HTR-8/SVneo (cell line): ENCODE results near the gene ZNF853.
A peak's percentile ranks its signal among the peaks of the same experiment; 100 is the strongest.

Source experiments
- DNase-seq: peaks from one replicate; pipeline ENCODE4 v3.0.0; 2011; ENCODE audit warnings: low spot score, mixed read lengths; ENCODE audit not compliant: insufficient read length
- FAIRE-seq: peaks from 2 replicates; lab custom pipeline; 2011; peaks lifted over from hg19 to GRCh38; lab: Jason Lieb, UNC

ZNF853 gene

DNA sequence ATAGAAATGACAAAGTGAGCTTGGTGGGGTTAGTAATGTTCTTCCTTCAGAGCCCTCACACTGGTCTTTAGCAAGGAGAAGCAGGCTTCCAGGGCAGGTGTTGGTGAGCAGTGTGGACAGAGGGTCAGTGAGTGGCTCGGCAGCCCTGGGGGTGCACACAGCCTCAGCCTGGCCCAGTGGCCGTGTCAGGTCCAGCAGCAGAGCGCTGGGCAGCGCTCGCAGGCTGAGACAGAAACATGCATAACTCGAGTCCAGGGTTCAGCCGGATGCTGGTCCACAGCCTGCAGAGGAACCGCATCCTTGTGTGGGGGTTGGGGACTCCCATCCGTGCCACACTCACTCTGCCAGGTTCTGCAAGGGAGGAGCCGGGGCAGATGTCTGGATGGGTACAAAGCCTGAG is 11.0 kb upstream of the ZNF853 start:
- no peak for DNase-seq
- no peak for FAIRE-seq

DNA sequence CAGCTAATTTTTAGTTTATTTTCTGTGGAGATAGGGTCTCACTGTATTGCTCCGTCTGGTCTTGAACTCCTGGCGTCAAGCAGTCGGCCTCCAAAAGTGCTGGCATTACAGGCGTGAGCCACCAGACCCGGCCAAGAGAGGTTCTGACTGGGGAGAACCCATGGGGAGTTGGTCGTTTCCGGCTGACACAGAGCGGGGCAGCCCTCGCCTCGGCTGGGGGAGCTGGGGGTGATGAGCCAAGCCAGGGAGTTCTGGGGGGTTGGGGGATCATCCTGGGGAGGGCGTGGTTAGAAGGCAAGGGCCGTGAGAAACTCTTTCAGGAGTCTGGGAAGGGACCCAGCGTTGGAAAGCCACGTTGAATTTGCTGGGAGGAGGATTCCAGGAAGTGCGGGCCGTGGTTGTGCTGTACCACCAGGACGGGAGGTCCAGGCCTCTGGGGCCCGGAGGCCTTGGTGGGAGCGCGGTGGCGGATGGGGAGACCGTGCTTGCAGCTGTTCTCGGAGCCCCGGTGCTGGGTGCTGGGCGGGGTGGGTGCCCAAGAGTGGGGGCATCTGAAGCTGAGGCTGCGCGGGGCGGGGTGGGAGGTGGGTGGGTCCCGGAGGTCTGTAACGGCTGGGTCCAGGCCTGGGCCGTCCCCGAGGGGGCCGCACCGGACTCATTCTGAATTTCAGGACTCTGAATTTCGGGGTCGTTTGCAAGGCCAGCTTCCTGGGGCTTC is 8.4 kb upstream of the ZNF853 start:
- no peak for FAIRE-seq
- DNase-seq: no peak

DNA sequence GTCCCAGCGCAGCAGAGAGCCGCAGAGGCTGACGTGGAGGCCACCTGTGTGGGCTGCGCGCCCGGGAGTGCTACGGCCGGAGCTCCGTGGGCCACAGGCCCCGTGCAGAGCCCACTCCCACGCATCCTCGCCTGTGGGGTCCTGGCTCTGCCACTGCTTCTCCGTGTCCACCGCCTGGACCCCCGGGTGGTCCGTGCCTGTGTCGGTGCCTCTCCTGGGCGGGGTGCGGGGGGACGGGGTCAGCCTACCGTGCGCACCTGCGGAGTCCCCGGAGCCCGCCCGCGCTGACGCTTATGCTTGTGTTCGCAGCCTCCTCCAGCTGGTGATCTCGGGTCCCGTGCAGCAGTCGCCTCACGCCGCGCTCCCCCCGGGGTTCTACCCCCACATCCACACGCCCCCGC is 7.8 kb upstream of the ZNF853 start:
- FAIRE-seq (no peak), DNase-seq (no peak)

DNA sequence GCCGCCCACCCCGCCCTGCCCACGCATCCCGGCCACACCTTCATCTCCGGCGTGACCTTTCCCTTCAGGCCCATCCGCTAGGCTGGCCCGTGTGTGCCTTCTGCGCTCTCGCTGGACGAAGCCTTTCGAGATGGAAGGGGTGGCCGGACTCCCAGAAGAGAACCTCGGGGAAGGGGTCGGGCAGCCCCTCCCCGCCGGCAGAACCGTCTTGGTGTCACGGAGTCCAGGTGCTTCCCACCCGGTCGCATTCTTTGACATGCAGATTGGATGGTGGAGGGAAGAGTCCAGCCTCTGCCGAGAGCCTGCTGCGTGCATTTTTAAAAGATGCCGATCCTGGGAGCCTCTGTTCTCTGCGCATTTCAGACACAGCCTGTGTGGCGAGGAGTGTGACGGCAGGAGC is 7.3 kb upstream of the ZNF853 start:
- DNase-seq (no peak), FAIRE-seq (no peak)

DNA sequence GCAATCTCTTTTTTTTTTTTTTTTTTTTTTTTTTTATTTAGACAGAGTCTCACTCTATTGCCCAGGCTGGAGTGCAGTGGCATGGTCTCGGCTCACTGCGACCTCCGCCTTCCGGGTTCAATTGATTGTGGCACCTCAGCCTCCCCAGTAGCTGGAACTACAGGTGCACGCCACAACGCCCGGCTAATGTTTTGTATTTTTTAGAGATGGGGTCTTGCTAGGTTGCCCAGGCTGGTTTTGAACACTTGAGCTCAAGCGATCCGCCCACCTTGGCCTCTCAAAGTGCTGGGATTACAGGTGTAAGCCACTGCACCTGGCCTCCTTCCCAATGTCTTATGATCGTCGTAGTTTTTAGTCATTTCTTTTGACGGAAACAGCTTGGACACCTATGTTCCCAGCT is 6.6 kb upstream of the ZNF853 start:
- FAIRE-seq (no peak), DNase-seq (no peak)

DNA sequence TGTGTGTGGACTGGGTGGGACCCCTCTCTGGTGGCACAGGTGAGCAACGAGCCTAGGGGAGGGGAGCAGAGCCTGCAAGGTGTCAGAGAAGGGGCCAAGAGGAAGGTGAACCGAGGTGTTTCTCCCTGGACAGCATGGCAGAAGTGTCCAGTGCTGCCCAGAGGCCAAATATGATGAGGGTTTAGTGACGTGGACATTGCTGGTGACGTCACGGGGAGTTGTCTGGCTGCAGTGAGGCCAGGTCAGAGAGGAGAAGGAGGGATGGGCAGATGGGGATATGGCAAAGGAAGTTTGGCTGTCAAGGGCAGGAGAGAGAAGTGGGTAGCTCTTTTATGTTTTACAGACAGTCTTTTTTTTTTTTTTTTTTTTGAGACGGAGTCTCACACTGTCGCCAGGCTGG is 2.6 kb upstream of the ZNF853 start:
- DNase-seq: no peak
- no peak for FAIRE-seq

DNA sequence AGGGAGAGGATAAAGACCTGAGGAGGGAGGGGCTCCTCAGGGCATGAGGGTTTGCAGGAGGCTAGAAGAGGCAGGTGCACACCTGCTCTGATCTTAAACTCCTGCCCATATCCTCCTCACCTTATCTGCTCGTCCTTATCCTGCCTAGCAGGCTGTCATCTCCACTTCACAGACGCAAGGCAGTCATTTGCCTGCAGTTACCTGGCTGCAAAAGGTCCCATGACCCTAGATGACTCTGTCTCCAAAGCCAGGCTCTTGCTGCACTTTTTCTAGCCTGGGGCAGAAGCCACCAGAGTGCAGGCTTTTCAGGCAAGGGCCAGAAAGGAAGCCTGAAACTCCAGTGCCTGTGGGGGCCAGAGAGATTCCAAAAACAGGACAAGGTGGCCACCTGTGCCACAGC is 1.7 kb upstream of the ZNF853 start:
- peak; percentile 40 for FAIRE-seq
- DNase-seq: no peak

DNA sequence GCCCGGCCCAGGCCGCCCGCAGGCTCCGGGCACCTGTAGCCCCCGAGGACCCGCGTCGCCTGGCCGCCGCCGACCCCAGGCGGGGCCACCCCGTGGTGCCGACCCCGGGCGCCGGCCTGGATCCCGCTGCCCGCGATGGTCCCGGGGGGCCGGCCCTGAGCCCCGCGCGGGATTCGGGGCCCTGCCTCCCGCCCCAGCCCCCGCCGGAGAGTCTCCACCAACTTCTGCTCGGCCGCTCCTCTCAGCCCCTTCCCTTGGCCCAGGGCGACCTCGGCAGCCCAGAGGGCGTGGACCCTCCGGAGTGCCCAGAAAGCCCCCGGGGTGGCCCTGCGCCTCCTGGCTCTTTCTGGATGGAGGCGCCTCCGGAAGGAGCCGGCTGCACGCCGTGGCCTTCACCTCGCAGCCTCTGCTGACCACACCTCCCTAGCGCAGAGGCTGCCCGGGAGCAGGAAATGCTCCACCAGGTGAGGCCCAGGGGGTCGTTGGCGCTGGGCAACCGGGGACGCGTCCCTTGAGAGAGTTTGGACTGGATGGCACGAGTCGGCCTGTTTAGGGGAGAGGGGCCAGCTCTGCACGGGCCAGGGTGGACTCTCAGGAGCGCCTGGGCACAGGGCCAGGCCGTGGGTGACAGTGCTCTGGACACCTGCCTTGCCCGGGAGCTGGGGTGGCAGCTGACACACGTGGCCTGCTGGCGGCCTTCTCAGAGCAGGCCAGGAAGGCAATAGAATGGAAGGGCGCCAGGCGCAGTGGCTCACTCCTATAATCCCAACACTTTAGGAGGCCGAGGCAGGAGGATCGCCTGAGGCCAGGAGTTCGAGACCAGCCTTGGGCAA is 529 bp downstream of the ZNF853 start:
- DNase-seq (no peak), FAIRE-seq (peak; percentile 81)

DNA sequence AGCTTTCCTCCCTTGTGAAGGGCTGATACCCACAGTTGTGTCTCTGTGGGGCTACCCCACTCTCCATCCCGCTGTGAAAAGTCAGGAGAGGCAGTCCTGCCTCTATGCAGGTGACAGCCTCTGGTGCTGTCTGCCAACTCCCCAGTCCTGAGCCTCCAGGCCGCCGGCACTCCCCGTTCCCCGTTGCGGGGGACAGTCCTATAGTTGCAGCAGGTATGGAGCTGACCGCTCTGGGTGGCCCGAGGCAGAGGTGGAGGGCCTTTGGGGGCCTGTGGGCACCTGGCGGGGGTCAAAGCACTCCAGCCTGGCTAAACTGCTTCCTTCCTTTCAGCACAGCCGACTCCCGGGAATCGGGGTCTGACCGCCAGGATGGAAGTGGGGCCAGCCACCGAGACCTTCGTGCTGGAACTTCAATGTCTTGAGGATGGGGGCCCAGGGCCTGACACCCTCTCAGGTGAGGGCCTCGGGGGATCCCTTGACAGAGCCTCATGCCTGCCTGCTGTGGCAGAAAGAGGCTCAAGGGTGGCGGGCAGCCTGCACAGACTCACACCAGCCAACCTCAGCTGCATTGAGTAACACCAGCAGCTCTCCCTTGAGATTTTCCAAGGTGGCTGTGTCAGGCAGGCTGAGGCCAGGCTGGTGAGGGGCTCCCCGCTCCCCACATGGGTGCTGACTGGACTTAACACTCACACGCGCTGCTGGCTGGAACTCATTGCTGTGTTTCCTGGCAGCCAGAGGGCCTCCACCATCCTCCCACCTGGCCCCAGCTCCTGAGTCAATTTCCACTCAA is 1.6 kb downstream of the ZNF853 start:
- DNase-seq (no peak), FAIRE-seq (no peak)

DNA sequence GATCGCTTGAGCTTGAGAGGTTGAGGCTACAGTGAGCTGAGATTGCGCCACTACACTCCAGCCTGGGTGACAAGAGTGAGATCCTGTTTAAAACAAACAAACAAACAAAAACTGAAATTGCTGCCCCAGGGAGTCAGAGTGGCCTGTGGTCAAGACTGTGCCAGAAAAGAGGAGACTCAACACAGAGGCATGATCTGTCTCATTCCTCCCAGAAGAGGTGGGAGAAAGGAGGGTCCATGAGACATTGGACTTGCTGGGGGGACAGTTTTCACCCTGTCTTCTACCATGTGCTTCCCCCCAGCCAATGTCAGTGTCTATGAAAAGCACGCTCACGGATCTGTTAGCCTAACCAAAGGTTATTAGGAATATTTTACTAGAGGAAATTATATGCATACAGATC is 3.2 kb downstream of the ZNF853 start:
- no peak for FAIRE-seq
- no peak for DNase-seq

DNA sequence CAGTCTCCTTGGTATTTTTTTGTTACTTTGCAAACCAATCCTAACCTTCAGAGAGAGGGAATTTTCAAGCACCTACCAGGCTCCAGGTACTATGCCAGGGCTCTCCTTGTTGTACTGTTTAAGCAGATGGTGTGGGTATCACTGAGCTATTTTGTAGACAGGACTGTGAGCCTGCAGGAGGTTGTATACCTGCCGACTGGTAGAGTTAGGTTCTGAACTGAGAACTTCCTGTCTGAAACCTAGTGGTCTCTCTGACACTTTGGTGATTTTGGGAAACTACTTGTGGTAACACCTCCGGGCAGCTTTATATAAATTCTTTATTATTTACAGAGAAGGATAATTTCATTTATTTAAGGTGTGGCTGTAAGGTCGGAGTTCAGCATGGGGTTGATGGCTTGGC is 4.6 kb downstream of the ZNF853 start:
- FAIRE-seq: no peak
- no peak for DNase-seq

DNA sequence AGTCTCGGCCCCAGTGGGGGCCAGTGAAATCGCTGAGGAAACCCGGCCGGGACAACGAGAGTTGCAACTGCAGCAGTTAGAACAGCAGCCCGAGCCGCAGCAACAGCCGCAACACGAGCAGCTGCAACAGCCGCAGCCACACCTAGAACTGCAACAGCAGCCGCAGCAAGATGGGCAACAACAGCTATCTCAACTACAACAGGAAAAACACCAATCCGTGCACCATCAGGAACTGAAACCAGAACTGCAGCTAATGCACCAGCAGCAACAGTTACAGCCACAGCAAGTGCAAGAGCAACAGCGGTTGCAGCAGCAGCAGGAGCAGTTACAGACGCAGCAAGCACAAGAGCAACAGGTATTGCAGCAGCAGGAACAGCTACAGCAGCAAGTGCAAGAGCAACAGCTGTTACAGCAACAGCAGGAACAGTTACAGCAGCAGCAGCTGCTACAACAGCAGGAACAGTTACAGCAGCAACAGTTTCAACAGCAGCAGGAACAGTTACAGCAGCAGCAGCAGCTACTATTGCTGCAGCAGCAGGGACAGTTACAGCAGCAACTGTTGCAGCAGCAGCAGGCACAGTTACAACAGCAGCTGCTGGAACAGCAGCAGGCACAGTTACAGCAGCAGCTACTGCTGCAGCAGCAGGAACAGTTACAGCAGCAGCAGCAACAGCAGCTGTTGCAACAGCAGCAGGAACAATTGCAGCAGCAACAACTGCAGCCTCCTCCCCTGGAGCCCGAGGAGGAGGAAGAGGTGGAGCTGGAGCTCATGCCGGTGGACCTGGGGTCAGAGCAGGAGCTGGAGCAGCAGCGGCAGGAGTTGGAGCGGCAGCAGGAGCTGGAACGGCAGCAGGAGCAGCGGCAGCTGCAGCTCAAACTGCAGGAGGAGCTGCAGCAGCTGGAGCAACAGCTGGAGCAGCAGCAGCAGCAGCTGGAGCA is 6.1 kb downstream of the ZNF853 start:
- FAIRE-seq (peak; percentile 89), DNase-seq (no peak)

DNA sequence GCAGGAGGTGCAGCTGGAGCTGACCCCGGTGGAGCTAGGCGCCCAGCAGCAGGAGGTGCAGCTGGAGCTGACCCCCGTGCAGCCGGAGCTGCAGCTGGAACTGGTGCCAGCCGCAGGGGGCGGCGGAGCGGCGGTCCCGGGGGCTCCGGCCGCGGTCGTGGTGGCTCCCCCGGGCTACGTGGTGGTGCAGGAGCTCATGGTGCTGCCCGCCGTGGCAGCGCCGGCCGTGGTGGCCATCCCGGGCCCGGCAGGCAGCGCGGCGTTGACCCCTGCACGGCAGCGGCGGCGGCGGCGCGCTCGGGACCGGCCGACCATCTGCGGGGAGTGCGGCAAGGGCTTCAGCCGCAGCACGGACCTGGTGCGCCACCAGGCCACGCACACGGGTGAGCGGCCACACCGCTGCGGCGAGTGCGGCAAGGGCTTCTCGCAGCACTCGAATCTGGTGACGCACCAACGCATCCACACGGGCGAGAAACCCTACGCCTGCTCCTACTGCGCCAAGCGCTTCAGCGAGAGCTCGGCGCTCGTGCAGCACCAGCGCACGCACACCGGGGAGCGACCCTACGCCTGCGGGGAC is 6.8 kb downstream of the ZNF853 start:
- DNase-seq: no peak
- no peak for FAIRE-seq

DNA sequence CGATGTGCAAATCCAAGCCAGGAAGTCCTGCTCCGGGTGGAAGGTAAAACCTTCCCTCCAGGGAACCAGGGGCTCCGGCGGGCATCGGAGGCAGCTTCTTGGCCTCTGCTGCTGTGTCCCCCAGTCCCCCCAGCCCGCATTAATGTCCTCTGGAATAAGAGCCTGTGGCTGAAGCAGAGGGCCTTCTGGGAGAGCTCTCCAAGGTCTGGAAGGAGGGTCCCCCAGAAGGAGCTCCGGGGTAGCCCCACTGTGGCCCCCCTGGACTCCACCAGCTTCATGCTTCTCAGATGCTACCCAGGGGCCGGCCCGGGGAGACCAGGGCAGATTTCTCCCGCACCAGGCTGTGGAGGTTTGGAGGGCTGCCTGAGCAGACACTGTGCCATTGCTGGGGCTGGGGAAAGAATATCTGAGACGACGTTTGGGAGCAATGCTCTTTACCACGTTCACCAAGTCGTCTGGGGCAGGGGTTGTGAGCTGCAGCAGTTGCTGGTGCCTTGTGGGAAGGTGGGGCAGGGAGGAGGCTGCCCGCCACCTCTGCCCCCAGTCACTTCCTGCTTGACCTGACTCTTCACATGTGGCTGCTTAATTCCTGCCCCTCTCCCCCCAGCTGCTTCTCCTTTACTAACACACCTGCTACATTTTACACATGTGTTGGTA is 8.3 kb downstream of the ZNF853 start:
- DNase-seq (no peak), FAIRE-seq (no peak)

DNA sequence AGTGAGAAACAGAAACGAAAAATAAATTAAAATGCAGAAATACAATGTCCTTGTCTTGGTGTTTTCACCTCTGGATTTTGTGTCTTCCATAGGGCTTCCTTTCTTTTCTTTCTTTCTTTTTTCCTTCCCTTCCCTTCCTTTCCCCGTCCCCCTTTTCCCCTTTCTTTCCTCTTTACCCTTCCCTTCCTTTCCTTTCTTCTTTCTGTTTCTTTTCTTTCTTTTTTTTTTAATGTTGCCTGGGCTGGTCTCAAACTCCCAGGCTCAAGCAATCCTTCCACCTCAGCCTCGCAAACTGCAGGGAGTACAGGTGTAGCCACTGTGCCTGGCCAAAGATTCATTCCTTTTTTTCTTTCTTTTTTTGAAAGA is 8.8 kb downstream of the ZNF853 start:
- no peak for FAIRE-seq

DNA sequence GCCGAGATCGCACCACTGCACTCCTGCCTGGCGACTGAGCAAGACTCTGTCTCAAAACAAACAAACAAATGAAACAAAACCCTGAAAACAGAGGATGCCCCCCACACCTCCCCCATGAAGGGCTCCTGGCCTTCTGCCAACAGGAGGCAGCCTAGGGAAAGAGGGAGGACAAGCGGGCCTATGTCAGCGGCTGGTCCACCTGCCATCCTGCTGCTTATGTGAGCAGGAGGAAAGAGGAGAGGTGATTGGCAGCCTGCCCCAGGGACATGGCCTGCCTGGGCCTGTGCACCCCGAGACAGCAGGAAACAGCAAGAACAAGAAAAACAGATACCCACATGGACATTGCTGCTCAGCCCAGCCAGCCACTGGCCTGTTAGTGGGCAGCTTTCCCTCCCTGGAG is 12.6 kb downstream of the ZNF853 start:
- DNase-seq (no peak), FAIRE-seq (no peak)

More for the DNA sequence above, 8.8 kb downstream of the ZNF853 start:
- DNase-seq: no peak

DNA sequence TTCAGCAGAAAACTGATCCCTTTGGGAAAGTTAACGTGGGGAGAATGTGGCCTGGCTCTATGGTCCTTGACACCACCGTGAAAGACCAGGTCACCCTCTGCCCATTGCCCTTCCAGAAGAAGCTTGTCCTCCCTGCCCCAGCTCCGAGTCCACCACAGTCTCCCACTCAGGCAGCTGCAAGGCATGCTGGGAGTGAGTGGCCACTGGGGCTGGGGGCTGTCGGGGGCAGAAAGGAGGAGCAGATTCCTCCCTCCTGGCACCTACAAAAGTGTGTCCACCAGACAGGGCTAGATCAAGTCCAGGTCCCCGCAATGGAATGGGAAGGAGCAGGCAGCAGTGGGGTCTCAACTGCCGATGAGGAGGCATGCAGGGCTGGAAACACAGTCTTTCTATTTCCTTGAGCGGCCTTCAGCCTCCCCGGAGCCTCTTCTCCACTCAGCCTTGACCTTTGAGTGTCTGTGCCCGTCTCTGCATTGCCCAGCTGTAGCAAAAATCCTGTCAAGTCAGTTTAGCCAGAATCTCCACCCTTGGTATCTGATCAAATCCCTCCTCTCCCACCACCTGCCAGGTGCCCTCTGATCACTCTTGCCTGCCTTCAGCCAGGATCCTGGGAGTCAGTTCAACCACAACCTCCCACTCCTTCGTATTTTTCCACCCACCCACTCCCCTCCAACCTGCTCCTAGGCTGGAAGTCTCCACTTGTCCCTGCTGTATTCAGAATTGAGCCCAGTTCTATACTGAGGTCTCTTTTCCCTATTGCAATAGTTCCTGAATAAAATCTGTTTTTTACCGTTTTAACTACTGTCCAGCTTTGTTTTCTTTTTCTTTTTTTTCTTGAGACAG is 14.8 kb downstream of the ZNF853 start:
- DNase-seq (no peak), FAIRE-seq (peak; percentile 28)

DNA sequence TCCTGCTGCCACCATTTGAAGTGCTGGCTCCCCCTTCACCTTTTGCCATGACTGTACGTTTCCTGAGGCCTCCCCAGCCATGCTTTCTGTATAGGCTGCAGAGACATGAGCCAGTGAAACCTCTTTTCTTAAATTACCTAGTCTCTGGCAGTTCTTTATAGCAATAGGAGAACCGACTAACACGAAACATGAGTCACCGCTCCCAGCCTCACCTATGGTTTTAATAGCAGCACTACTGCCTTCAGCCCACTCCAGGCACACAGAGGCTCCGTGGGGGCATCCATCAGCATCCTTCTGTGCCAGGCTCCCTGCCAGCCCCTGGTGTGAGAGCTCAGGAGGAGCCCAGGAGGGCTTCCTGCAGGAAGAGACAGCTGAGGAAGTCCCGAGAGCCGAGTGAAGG is 16.2 kb downstream of the ZNF853 start:
- no peak for FAIRE-seq
- no peak for DNase-seq
